SIG-M5 treated with dmso at 0.1 percent for 504 hours (cell line): ENCODE results near the gene MTMR12.
"Not testable (repeated sequence)": the region's sequence is repeated elsewhere in the genome, so short reads cannot be mapped to it uniquely, and the experiment has no call there.

ENCODE experiments used
- DNase-seq: peaks from one replicate; lab custom pipeline; 2025; ENCODE audit not compliant: unreplicated experiment; lab: John Stamatoyannopoulos, UW

Gene MTMR12

DNA sequence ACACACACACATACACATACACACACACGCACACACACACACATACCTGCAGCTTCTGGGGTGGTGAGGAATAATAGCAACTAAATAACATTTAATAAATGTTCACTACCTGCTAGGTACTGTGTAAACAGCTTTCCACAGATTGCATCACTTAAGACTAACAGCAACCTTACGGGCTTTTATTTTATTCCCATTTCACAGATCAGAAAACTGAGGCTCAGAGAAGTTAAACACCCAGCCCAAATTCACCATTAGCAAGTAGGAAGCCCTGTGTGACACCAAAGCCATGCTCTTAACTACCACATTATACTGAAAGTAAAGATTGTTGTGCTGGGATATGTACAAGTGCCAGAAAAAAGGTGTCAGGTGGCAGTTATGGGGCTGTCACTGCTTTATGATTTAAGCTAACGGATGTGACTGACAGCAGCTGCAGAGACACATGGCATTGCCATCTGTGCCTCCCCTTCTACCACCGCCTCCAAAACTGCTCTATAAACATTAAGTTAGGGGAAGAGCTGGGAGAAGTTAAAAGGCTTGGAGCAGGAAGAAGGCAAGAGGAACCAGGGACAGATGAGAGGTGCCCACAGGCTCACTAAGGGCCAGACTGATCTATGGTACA is 13.6 kb downstream of the MTMR12 start:
- DNase-seq: no peak

DNA sequence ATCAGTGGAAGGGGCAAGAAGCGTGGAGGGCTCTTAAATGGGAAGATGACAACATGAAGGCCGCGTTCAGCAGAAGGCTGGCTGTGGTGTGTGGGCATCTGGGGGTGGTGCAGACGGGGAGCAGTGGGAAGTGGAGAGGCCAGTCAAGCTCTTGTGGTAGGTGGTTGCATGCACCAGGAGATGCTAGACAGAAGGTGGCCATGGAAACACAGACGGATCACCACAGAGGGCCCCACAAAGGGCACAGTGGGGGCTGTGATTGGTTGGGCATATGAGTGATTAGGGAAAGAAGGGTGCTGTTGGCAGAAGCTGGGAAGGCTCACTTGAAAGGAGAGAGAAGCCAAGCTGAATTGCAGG is 14.7 kb downstream of the MTMR12 start:
- no peak for DNase-seq

DNA sequence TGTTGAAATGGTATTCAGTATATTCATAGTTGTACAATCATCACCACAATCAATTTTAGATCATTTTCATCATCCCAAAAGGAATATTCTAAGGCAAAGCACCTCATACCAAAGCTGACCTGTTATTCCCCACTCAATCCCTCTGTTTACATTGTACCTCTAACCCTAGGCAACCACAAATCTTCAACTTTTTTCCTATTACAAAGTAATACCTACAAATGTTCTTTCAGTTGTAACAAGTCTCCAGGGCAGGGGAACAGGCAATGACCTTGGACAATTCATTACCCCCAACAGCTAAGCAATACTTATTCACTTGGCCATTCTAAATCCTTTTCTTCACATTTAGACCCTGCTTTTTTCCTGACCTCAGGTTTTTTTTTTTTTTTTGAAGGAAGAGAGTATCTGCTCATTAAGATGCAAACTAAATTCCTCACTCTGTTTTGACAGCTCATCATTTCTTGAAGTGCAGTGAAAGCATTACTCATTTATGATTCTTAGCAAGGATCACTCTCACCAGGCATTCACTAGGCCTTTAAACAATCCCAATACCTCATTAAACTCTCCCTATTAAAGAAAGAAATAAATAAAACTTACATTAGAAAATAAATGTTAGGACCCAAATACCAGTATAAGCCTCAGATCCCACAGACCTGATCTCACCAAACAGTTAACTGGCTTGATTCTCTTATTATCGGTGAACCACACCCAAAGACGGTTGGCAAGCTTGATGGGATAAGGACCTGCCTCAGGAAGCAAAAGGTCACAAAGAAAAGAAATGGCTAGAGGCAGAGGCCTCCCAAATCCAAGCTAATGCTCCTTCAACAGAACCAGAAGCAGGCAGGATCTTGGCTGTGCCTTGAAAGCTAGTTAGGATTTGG is 15.3 kb downstream of the MTMR12 start:
- no peak for DNase-seq

DNA sequence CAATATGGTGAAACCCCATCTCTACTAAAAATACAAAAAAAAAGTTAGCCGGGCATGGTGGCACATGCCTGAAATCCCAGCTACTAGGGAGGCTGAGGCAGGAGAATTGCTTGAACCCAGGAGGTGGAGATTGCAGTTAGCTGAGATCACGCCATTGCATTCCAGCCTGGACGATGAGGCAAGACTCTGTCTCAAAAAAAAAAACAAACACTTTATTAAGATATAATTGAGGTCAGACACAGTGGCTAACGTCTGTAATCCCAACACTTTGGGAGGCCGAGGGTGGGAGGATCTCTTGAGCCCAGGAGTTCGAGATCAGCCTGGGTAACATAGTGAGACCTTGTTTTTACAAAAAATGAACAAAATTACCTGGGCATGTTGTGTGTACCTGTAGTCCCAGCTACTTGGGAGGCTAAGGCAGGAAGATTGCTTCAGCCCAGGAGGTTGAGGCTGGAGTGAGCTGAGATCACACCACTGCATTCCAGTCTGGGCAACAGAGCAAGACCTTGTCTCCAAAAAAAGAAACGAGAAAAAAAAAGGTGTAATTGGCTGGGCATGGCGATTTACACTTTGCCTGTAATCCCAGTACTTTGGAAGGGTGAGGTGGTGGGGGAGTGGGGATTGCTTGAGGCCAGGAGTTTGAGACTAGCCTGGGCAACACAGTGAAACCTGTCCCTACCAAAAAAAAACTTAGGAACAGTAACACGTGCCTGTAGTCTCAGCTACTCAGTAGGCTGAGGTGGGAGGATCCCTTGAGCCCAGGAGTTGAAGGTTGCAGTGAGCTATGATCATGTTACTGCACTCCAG is 16.6 kb downstream of the MTMR12 start:
- not testable (repeated sequence) for DNase-seq

DNA sequence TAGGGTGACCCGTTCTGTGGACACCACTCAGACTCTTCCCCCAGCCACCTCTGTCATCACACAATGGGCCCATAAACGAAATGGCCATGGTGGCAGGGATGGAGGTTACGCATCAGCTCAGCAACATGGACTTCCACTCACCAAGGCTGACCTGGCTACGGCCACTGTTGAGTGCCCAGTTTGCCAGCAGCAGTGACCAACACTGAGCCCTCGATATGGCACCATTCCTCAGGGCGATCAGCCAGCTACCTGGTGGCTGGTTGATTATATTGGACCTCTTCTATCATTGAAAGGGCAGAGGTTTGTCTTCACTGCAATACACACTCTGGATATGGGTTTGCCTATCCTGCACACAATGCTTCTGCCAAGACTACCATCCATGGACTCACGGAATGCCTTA is 21.1 kb downstream of the MTMR12 start:
- DNase-seq: no peak

DNA sequence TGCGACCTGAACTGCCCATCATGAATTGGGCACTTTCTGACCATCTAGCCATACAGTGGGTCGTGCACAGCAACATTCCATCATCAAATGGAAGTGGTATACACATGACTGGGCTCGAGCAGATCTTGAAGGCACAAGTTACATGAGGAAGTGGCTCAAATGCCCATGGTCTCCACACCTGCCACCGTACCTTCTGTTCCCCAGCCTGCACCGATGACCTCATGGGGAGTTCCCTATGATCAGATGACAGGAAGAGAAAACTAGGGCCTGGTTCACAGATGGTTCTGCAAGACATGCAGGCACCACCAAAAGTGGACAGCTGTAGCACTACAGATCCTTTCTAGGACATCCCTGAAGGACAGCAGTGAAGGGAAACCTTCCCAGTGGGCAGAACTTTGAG is 21.8 kb downstream of the MTMR12 start:
- no peak for DNase-seq

DNA sequence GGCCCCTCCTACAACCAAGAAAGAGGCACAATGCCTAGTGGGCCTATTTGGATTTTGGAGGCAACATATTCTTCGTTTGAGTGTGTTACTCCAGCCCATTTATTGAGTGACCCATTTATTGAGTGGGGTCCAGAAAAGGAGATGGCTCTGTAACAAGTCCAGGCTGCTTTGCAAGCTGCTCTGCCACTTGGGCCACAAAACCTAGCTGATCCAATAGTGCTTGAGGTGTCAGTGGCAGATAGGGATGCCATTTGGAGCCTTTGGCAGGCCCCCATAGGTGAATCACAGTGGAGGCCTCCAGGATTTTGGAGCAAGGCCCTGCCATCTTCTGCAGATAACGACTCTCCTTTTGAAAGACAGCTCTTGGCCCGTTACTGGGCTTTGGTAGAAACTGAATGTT is 22.2 kb downstream of the MTMR12 start:
- not testable (repeated sequence) for DNase-seq

DNA sequence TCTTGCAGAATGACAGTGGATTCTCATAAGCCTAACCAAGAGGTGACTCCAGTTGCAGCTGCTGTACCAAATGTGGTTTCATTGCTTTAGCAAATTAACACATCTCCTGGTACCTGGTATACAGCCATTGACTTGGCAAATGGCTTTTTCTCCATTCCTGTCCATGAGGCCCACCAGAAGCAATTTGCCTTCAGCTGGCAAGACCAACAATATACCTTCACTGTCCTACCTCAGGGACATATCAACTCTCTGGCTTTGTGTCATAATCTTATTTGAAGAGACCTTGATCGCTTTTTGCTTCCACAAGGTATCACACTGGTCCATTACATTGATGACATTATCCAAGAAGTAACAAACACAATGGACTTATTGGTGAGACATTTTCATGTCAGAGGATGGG is 22.8 kb downstream of the MTMR12 start:
- DNase-seq: not testable (repeated sequence)

DNA sequence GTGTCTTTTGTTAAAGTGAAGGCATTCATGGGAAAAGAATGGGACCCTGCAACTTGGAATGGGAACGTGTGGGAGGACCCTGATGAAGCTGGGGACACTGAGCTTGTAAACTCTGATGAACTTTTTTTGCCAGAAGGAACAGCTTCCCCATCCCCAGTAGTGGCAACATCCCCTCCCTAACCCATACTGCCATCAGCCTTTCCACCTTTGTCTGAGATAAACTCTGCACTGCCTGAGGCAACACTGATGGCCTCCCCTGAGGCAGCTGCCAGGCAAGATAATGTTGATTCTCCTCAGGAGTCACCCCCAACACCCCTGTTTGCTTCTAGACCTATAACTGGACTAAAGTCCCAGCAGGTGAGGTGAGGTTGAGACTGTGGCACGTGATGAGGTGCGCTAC is 24.6 kb downstream of the MTMR12 start:
- not testable (repeated sequence) for DNase-seq

DNA sequence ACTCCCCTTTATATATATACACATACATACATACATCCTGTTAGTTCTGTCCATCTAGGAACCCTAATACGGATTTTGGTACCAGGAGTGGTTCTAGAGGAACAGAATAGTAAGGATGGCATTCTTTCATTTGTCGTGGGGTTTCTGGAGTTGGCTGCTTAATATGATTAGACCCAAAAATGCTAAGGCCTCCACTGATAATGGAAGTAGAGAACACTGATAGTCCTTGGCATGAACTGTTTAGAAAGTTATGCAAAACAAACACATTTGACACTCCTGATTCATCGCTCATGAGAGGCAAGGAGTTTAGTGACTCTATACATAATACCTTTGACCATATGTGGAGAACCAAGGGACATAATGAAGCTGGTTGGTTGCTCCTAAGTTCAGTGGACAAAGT is 25.2 kb downstream of the MTMR12 start:
- DNase-seq: not testable (repeated sequence)

DNA sequence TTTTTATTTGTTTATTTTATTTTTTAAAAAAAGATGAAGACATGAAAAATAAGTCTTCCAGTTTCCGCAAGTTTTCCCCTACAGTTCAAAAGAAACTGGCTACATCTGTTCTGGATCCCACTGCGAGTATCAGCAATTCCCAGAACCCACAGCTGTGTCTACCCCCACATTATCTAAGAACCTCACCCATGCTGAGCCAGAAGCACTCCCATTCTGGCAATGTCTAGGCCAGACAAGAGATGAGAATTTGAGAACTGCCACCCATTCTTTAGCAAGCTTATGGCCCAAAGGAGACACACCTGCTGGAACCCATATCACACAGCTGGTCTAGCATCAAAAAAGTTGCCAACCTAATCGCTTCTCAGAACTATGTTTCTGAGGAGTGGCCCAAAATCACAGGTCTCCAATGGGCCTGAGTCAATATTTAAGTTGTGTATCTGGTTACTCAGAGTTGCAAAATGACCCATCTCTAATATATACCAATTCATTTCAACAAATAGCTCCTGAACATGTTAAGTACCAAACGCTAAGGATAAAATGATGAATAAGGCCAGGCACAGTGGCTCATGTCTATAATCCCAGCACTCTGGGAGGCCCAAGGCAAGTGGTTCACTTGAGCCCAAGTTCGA is 27.1 kb downstream of the MTMR12 start:
- no peak for DNase-seq

DNA sequence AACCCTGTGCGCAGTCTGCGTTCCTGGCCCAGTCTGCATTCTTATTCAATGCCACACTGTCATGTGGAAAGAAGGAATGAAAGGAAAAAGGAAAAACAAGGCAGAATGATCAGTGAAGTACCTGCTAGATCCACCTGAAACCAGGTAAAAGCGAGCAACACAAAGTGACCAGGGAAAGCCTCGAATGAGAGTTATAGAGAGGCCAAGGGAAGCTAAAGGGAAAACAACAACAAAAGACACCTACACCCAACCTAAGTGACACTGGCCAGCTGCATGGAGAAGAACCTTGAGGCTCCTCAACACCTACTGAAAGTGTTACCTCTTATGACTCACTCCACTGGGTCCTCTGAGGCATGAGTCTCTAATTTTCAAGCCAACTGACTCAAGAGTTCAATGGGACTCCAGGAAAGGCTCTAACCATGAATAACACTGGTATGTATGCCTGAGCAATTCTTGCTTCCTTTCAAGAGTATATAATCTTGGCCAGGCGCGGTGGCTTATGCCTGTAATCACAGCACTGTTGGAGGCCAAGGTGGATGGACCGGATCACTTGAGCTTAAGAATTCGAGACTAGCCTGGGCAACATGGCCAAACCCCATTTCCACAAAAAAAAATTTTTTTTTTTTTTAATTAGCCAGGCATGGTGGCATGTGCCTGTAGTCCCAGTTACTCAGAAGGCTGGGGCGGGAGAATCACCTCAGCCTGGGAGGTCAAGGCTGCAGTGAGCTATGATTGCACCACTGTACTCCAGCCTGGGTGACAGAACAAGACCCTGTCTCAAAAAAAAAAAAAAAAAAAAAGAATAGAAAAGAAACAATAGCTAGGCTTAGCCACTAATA is 29.0 kb downstream of the MTMR12 start:
- no peak for DNase-seq

DNA sequence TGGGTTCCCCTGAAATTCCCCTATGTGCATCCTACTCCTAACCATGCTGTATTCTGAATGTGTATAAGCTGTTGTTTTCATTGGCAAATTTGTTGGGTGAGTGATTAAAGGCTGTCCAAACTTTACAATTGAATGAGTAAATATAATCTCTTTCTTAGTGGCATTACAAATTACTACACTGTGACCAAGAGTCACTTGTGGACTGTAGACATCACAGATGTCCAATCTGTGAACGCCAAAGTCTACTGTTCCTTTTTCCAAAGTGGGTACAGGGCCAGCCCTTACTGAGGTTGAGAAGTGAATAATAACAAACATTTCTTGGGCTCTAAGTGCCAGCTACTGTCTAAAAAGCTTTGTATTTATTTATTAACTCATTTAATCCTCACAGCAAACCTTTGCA is 29.7 kb downstream of the MTMR12 start:
- no peak for DNase-seq

DNA sequence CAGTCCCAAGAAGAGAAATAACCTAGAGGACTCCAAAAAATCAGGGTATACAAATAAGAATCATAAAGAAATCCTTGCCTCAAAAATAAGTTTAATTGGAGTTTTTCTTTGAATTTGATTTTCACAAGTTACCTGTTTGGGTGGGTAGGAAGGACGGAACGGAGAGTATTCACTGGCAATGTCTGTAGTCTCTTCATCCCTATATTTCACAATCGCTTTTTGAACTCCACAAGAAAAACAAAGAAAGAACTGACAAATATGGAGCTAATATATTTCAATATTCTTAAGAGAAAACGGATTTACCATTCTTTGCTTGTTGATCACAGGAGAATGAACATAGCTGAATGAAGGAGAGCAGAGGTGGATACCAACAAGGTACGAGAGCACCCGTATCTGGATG is 30.1 kb downstream of the MTMR12 start:
- no peak for DNase-seq

DNA sequence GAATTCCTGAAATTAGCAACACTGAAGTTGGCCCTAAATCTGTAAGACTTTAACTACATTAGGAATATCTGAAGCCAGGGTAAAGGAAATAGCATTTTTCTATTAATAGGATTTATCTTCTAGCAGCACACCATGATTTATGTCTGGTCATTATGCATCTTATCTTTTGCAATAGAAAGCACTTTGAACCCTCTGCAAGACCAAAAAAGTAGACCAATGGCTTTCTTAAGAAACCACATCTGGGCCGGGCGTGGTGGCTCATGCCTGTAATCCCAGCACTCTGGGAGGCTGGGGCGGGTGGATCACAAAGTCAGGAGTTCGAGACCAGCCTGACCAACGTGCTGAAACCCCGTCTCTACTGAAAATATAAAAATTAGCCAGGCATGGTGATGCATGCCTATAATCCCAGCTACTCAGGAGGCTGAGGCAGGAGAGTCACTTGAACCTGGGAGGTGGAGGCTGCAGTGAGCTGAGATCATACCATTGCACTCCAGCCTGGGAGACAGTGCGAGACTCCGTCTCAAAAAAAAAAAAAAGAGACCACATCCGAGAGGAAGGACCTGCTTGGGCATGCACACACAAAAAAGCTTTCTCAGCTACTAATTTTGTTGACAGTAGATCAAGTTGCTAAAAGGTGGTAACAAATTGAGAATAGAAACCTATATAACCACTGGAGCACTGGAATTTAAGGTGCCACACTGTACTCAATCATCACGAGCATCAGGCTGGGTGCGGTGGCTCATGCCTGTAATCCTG is 31.2 kb downstream of the MTMR12 start:
- not testable (repeated sequence) for DNase-seq

DNA sequence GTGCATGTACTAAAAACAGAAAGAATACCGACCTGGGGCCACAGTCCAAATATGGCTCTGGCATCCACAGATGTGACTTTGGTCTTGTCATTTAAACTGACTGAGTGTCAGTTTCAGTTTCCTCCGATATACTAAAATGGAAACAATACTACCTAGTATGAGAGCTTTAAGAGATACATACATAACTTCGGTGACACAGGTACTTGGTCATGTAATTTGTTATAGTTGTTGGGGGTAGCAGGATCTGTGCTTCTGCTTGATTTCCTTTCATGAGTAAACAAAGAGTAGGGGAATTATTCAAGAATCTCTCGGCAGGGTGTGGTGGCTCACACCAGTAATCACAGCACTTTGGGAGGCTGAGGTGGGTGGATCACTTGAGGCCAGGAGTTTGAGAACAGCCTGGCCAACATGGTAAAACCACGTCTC is 32.1 kb downstream of the MTMR12 start:
- DNase-seq: no peak

DNA sequence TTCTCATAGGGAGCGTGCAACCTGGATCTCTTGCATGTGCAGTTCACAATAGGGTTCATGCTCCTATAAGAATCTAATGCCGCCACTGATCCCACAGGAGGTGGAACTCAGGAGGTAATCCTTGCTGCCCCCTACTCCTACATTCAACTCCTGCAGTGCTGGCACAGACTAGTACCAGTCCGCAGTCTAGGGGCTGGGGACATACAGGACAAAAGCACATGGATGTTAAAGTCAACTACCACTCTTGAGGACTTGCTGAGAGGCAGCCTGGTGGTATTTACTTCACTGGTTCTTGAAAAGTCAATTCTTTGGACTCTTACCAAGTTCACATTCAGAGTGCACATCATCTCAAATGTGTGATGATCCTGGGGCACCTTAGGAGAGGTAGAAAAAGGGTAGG is 33.0 kb downstream of the MTMR12 start:
- no peak for DNase-seq

DNA sequence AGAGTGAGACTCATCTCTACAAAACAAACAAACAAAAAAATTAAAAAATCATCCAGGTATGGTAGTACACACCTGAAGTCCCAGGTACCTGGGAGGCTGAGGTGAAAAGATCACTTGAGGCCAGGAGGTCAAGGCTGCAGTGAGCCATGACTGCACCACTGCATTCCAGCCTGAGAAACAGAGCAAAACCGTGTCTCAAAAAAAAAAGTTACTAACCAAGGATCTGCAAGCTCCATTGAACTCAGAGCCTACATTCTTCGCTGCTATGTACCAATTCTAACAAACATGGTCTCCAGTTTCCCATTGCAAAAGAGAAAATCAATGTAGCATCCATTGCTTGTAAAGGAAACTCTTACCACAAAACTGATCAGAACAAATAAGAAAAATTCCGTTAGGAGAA is 33.5 kb downstream of the MTMR12 start:
- no peak for DNase-seq

DNA sequence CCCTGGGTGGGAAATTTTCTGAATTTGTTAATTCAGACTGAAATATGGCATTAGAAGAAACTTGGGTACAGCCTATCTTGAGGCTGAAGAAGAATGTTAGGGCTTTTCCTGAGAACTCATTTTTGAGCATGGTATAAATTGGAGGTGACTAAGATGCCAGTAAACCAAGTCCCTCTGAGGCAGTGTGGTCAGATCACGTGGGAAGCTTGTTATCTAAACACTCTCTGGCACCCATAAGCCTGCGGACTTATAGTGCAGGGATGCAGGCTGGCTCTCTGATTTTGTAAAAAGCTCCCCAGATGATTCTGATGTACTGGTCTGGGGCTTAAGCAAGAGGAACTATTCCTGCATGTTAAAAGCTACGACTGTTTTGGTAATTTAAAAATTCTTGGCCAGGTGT is 34.3 kb downstream of the MTMR12 start:
- no peak for DNase-seq

DNA sequence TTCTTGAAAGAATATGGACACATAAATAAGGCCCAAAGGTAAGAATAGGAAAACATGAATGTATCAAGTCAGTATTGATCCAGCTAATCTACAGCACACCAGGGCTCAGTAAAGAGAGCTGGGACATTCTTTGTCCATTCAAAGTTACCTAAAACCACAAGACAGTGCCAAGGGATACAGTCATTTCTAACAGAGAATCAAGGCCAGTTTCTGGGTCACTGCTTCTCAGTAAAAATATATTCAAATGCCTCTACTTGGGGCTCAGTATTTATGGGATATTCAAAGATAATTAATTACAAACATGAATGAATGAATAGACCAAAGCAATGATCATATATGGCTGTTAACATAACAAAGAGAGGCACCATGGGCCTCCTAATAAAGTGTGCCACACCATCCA is 34.9 kb downstream of the MTMR12 start:
- DNase-seq: no peak
